HEK293T (cell line): Measurements from ENCODE around the gene CLDN22.
A peak's percentile ranks its signal among the peaks of the same experiment; 100 is the strongest.

Experiments used
- CTCF ChIA-PET: fragments of 350-600 bp; formaldehyde crosslinking; extraction: SDS; loops from one replicate; lab custom pipeline; 2021; ENCODE audit warnings: antibody characterized with exemption, inconsistent platforms; lab: Yijun Ruan, JAX
- POLR2A ChIA-PET: fragments of 350-600 bp; formaldehyde crosslinking; extraction: SDS; loops from one replicate; lab custom pipeline; 2020; ENCODE audit warnings: antibody characterized with exemption, inconsistent platforms; lab: Yijun Ruan, JAX
- DNase-seq: peaks from one replicate; pipeline ENCODE4 v3.0.0; 2012; ENCODE audit warnings: mixed read lengths; ENCODE audit errors: extremely low spot score
- ARNT ChIP-seq: fragments of 450-650 bp; IDR thresholded peaks from 2 replicates; pipeline ENCODE4 v1.6.1; 2017; ENCODE audit warnings: mild to moderate bottlenecking
- BHLHE40 ChIP-seq: fragments of 450-650 bp; IDR thresholded peaks from 2 replicates; pipeline ENCODE4 v1.6.1; 2016; ENCODE audit warnings: mild to moderate bottlenecking, moderate library complexity, borderline replicate concordance
- CTBP1 ChIP-seq: fragments of 450-650 bp; IDR thresholded peaks from 2 replicates; pipeline ENCODE4 v1.6.1; 2016; ENCODE audit warnings: borderline replicate concordance
- ELF4 ChIP-seq: fragments of 450-650 bp; IDR thresholded peaks from 2 replicates; pipeline ENCODE4 v1.6.1; 2017; ENCODE audit warnings: antibody characterized with exemption
- FOXA1 ChIP-seq: fragments of 450-650 bp; IDR thresholded peaks from 2 replicates; pipeline ENCODE4 v1.6.1; 2016; ENCODE audit warnings: mild to moderate bottlenecking
- FOXK2 ChIP-seq: fragments of 450-650 bp; IDR thresholded peaks from 2 replicates; pipeline ENCODE4 v1.6.1; 2016; ENCODE audit warnings: mild to moderate bottlenecking
- FOXM1 ChIP-seq: fragments of 450-650 bp; IDR thresholded peaks from 2 replicates; pipeline ENCODE4 v1.6.1; 2017; ENCODE audit warnings: mild to moderate bottlenecking, borderline replicate concordance
- HDGF ChIP-seq: fragments of 450-650 bp; IDR thresholded peaks from 2 replicates; pipeline ENCODE4 v1.6.1; 2017; ENCODE audit warnings: antibody characterized with exemption, borderline replicate concordance
- L3MBTL2 ChIP-seq: fragments of 450-650 bp; conservative IDR thresholded peaks from 2 replicates; pipeline ENCODE4 v1.6.1; 2016; ENCODE audit warnings: mild to moderate bottlenecking
- LEF1 ChIP-seq: fragments of 450-650 bp; IDR thresholded peaks from 2 replicates; pipeline ENCODE4 v1.6.1; 2017; ENCODE audit warnings: mild to moderate bottlenecking, borderline replicate concordance
- NFRKB ChIP-seq: fragments of 450-650 bp; IDR thresholded peaks from 2 replicates; pipeline ENCODE4 v1.6.1; 2016; ENCODE audit warnings: mild to moderate bottlenecking, moderate library complexity
- SP1 ChIP-seq: fragments of 450-650 bp; IDR thresholded peaks from 2 replicates; pipeline ENCODE4 v1.6.1; 2017
- SUZ12 ChIP-seq: fragments of 450-650 bp; IDR thresholded peaks from 2 replicates; pipeline ENCODE4 v1.6.1; 2016; ENCODE audit warnings: mild to moderate bottlenecking
- TARDBP ChIP-seq: fragments of 450-650 bp; IDR thresholded peaks from 2 replicates; pipeline ENCODE4 v1.6.1; 2016
- ZNF384 ChIP-seq: fragments of 450-650 bp; IDR thresholded peaks from 2 replicates; pipeline ENCODE4 v1.6.1; 2016
- TF ChIP-seq, protein P1 (sequence below): fragments of 450-650 bp; IDR thresholded peaks from 2 replicates; pipeline ENCODE4 v1.6.1; 2016

The CLDN22 gene

DNA sequence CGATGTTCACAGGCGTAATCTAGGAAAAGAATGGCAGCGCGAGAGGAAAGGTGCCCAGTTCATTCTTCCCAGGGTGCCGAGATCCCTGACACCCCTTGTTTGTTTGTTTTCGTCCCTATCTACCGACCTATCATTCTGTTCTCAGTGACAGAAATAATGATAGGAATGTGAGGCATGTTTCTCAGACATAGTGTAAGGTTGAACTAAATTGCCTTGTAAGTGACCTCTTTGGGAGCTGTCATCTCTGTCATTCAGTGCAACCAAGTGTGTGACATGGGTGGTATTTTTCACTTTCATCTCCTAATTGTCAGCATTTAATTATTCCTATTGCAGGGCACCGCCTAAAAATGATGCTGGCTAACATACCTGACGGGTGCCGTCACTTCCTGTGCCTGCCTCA is 24.4 kb downstream of the CLDN22 start:
- no peak for TF ChIP-seq NFRKB
- TF ChIP-seq CTBP1 = no peak
- no peak for TF ChIP-seq TARDBP
- no peak for TF ChIP-seq FOXA1
- no peak for TF ChIP-seq ARNT
- no peak for TF ChIP-seq SP1
- TF ChIP-seq FOXK2 = no peak
- TF ChIP-seq SUZ12 = no peak
- no peak for TF ChIP-seq HDGF
- TF ChIP-seq LEF1 = no peak
- no peak for TF ChIP-seq L3MBTL2
- no peak for TF ChIP-seq BHLHE40
- no peak for TF ChIP-seq ELF4
- DNase-seq = no peak
- ChIA-PET CTCF (no interaction called here), POLR2A (no interaction called here)

DNA sequence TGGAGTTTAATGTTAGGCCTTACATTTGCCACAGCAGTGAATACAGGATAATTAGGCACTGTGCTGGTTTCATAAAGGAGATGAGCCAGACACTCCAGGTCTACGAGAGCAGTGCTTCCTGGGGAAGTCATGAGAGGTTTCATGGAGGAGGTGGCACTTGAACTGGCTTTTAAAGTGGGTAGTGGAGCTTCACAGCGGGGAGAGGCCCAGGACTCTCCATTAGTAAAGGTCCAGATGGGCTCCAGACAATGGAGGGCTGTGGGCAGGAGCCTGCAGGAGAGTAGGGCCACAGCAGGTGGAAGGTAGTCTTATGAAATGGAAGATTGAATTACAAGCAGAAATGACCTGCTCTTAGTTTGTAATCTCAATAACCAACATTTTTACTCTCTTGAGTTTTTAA is 29.0 kb downstream of the CLDN22 start:
- ChIA-PET POLR2A (no interaction called here), CTCF (no interaction called here)
- no peak for DNase-seq
- TF ChIP-seq CTBP1 (no peak), ELF4 (no peak), BHLHE40 (no peak), LEF1 (no peak), L3MBTL2 (no peak), FOXA1 (no peak), SP1 (no peak), ARNT (no peak), HDGF (no peak), NFRKB (no peak)

DNA sequence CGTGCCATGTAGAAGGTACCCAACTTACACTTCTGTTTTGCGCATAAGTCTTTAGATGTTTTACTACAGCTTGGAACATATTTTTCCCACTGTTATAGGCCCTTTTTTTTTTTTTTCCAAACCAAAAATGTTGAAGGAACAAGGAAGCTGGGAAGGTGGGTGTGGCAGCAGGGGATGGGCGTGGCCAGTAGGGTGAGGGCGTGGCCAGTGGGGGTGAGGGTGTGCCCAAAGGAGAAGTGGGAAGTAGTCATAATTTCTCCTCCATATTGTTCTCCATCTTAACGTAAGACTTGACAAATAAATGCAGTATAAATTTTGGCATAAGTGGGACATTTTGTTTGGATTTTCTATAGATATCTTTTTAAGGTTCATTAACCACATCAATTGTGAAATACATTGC is 30.4 kb downstream of the CLDN22 start:
- CTCF ChIA-PET = interaction anchor here (0.5 to 0.6 kb wide), 2 partner anchors 95 to 1252 kb away, joined by 3 to 5 read pairs; no protein-coding TSS in a partner anchor

DNA sequence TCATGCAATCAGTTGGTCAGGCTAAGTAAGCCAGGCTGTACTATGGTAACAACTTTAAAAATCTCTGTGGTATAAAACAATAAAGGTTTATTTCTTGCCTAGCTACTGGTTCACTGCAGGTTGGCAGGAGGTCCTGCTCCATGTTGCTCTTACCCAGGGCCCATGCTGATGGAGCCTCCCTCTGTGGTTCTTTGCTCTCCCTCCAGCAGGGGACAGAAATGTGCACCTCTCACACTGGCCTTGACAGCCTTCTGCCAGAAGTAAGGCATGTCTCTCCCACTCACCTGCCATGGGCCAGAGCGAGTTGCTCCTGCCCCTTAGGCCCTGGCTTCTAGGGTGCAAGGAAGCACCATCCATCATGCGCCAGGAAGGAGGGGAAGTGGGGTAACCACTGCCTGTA is 31.1 kb downstream of the CLDN22 start:
- ChIA-PET CTCF (interaction anchor here (0.6 kb wide), 1 partner anchor 95 kb away, joined by 3 read pairs; no protein-coding TSS in a partner anchor), POLR2A (no interaction called here)
- TF ChIP-seq ZNF384 (no peak), FOXA1 (no peak), SUZ12 (no peak), CTBP1 (no peak)
- no peak for DNase-seq

More for the DNA sequence above, 30.4 kb downstream of the CLDN22 start:
- TF ChIP-seq SP1 (no peak), ELF4 (no peak), SUZ12 (no peak), ARNT (no peak), LEF1 (no peak), FOXM1 (no peak), BHLHE40 (no peak), NFRKB (no peak), FOXA1 (no peak), FOXK2 (no peak), HDGF (no peak), TARDBP (no peak), L3MBTL2 (no peak), CTBP1 (no peak), ZNF384 (no peak)
- TF ChIP-seq, protein P1, sequence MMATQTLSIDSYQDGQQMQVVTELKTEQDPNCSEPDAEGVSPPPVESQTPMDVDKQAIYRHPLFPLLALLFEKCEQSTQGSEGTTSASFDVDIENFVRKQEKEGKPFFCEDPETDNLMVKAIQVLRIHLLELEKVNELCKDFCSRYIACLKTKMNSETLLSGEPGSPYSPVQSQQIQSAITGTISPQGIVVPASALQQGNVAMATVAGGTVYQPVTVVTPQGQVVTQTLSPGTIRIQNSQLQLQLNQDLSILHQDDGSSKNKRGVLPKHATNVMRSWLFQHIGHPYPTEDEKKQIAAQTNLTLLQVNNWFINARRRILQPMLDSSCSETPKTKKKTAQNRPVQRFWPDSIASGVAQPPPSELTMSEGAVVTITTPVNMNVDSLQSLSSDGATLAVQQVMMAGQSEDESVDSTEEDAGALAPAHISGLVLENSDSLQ = no peak
- POLR2A ChIA-PET = no interaction called here
- peak; percentile 10 for DNase-seq

DNA sequence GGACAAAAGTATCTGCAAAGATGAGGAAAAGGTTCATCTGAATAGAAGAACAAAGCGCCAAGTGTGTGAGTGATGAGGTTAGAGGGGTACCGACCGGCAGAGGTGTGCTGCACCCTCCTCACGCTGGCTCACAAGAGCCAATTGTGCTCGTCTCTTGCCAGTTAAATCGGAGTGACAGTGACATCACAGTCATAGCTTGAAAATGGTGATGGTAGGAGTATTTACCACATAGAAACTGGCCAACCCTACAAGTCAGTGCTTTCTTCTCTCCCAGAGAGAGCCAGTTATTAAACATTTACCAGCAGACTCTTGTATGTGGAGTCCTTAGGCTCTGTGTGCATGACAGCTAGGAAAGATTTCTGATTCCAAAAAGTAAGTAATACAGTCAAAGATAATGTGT is 32.4 kb downstream of the CLDN22 start:
- DNase-seq = no peak
- POLR2A ChIA-PET = interaction anchor here (1.0 kb wide), 1 partner anchor 111 kb away, joined by 3 read pairs; no protein-coding TSS in a partner anchor
- CTCF ChIA-PET = interaction anchor here (0.8 kb wide), 1 partner anchor 31 kb away, joined by 3 read pairs; no protein-coding TSS in a partner anchor

DNA sequence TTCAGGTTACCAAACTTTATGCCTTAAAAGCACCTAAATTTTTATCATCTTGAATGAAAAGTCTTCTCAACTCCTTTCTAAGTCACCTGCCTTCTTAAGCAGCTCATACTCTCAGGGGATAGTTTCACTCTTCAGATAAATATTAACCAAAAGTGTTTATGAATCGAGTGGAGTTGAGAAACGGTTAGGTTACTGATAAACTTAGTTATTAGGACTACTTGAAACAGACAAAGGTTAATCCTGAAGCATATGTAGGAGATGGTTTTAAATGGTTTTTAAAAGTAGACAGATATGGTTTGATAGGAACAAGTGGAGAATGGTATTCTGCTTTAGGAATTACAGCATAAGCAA is 32.8 kb downstream of the CLDN22 start:
- DNase-seq = no peak
- TF ChIP-seq LEF1 (no peak), ZNF384 (no peak), BHLHE40 (no peak), FOXM1 (no peak)
- ChIA-PET POLR2A (interaction anchor here (1.0 kb wide), 1 partner anchor 112 kb away, joined by 3 read pairs; no protein-coding TSS in a partner anchor), CTCF (interaction anchor here (0.8 kb wide), 1 partner anchor 31 kb away, joined by 3 read pairs; no protein-coding TSS in a partner anchor)

More for the DNA sequence above, 32.4 kb downstream of the CLDN22 start:
- TF ChIP-seq BHLHE40 = no peak
- TF ChIP-seq FOXK2 = no peak
- no peak for TF ChIP-seq CTBP1
- TF ChIP-seq NFRKB = no peak
- TF ChIP-seq SP1 = no peak
- TF ChIP-seq TARDBP = no peak
- TF ChIP-seq SUZ12 = no peak
- TF ChIP-seq FOXM1 = no peak
- TF ChIP-seq L3MBTL2 = no peak
- TF ChIP-seq FOXA1 = no peak
- TF ChIP-seq HDGF = no peak
- no peak for TF ChIP-seq ARNT
- TF ChIP-seq LEF1 = no peak
- TF ChIP-seq, protein P1 = no peak

DNA sequence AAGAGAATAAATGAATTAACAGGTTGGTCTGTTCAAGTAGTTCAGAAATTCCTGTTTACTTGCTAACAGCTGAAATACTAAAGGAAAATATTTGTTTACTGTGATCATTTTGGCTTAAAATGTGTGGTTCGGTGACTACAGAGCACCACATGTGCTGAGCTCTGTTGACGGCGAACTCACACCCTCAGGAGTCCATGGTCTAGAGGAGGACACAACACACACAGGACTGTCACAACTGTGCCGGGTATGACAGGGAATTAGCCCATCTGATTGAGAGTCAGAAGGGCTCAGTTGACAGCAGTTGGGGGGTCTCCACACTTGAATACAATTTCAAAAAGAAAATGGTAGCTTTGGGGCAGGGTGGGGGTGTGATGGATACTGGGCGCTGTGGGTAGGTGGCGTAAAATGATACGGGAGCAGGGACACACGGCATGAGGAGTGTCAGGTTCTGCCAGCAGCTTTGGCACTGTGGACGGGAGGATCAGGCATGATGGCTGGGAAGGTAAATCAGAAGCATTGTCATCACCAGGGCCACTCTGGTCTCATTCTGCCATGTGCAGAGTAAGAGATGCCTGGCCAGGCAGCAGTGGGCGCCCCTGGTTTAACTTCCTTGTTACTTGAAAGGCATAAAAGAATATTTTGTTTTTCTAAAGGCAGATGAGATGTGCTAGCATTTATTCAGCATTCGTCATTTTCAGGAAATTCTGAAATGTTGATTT is 33.3 kb downstream of the CLDN22 start:
- POLR2A ChIA-PET = interaction anchor here (1.0 kb wide), 1 partner anchor 112 kb away, joined by 3 read pairs; no protein-coding TSS in a partner anchor
- TF ChIP-seq HDGF (no peak), TARDBP (no peak), SUZ12 (no peak)
- CTCF ChIA-PET = interaction anchor here (0.7 kb wide), 1 partner anchor 16 kb away, joined by 3 read pairs; no protein-coding TSS in a partner anchor
- DNase-seq = no peak
